Superior temporal gyrus (tissue), 1 donor: ENCODE data around the gene WDR27.
"Not testable (repeated sequence)": the region's sequence is repeated elsewhere in the genome, so short reads cannot be mapped to it uniquely, and the experiment has no call there.

ENCODE experiments used
- DNase-seq: peaks from one replicate; pipeline ENCODE4 v3.0.0-alpha.2; 2016; ENCODE audit errors: extremely low spot score

WDR27 gene

DNA sequence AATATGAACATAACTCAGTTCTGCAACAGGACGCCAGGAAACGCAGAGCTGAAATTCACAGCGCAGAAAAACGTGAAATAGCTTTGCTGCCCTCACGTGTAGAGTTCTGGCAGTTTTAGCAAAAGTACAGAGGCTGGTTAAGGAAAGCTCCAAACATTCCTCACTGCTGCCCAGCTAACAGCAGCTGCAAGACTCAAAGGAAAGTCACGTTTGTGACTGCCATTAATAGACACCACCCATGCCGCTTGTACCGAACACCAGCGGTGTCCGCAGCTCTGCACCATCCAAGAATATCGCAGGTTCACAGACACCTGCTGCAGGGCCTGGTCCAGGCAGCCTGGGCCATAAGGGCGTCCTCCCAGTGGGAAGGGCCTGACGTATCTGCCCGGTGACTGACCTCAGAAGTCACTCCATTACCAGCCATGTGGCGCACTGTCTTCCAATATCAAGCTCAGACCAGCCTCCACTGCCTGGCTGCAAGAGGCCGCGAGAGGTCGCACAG is 61.4 kb downstream of the WDR27 start:
- DNase-seq, result peak; percentile 25

- DNase-seq, result no peak
Measured at GRCh38 chr6:169639653-169640278, 62.1 kb downstream of the WDR27 start.

DNA sequence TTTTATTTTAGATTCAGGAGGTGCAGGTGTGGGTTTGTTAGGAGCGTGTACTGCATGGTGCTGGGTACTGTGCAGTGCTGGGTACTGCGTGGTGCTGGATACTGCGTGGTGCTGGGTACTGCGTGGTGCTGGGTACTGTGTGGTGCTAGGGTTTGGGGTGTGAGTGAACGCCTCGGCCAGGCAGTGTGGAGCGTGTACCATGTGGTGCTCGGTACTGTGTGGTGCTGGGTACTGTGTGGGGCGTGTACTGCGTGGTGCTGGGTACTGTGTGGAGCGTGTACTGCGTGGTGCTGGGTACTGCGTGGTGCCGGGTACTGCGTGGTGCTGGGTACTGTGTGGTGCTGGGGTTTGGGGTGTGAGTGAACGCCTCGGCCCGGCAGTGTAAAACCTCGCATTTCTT is 62.9 kb downstream of the WDR27 start:
- DNase-seq, result no peak

- no peak for DNase-seq
Measured at GRCh38 chr6:169638388-169638787, 63.4 kb downstream of the WDR27 start.

GRCh38 chr6:169635345-169635744 is 66.5 kb downstream of the WDR27 start:
- no peak for DNase-seq

DNA sequence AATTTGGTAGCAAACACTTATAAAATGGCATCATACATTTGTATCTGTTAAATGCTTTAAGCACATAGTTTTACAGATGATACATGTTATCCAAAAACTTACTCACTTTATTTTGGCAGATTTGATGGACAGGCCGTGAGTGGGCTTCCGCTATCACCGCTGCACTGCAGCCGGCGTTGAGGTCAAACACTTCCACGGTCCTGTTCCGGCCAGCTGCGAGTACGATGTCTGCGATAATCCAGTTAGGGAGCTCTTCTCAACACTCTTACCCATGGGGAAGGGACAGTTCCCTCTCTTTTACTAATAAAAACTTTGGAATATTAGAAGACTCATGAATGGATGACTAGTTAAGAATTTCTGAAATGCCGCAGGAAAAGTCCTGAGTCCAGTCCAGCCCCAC is 69.0 kb downstream of the WDR27 start:
- DNase-seq, result no peak

DNA sequence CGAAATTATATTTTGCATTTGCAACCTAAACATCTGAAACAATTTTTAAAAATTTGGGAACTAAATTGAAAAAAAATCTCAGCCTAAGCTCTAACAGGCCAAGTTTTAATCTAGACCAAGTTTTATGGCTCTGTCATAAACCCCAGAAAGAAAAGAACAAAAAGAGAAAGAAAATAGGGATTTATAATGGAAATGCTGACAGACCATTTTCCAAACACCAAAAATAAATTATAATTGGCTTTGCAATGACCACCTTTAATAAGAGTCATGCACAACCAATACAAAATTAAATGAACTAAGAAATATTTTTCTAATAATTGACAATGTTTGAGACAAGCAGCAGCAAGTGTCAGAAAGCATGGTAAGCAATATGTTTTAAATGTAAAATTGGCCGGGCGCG is 72.6 kb downstream of the WDR27 start:
- DNase-seq, result no peak

DNA sequence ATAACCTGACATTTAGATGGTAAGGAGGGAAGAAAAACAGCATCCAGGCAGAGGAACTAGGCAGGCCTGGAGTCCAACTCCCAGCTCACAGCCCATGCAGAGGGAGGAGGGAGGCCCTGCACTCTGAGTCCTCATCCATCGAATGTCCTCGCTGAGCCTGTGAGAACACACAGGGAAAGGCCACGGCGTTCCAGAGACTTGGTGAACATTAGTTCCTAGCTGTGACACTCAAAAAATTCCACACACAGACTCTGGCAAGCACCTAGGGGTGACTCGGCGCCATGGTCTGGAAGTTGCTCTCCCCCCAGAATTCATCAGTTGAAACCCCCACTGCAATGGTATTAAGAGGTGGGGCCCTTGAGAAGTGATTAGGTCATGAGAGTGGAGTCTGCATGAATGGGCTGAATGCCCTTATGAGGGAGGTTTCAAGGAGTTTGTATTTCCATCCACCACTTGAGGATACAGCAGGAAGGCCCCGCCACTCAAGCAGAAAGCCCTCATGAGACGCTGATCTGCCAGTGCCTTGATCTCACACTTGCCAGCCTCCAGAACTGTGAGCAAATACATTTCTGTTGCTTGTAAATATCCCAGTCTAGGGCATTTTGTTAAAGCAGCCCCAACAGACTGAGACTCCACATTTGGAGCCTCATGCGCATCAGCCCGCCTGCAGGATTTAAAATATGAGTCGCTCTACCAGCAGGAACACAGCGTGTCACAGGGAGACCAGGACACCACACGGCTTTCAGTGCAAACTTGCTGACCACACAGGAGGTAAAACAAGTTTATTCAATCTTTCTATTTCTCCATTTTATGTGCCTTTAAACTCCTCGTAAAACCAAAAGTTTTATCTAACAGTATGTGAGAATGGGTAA is 73.9 kb downstream of the WDR27 start:
- no peak for DNase-seq

- no peak for DNase-seq
Measured at GRCh38 chr6:169626649-169627048, 75.2 kb downstream of the WDR27 start.

- DNase-seq, result no peak
Measured at GRCh38 chr6:169626169-169626568, 75.7 kb downstream of the WDR27 start.

DNA sequence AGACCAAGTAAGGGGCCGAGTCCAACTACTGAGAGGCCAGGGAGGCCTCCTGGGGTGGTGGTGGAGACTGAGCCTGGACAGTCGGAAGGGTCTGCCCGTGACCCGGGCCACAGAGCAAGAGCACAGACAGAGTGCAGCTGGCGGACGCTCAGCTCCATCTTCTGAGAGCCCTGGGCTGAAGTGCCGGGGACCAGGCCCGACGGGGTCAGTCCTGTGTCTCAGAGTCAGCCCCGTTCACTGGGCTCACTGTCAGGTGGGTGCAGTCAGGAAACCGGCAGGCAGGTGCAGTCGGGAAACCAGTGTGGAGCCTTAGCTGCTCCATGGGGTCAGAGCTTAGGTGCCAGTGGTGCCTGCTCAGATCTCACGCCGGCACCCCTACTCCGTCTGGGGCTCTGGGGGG is 76.5 kb downstream of the WDR27 start:
- DNase-seq, result no peak

DNA sequence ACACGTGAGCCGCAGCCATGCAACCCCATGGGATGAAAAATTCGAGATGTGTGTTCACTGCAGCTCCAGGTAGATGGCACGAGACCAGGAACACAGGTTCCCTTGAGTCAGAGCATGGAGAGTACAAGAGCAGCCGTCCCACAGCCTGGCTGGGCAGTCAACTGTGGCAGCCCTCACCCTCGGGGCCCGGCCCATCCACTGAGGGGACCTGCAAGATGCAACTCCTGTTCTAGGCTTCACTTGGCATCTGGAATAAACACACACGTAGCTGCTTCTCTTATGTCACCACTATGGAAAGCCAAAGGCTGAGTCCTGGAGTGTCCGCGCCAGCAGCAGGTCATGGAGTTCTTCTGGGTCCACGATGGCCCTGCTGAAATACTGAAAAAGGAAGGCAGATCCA is 77.0 kb downstream of the WDR27 start:
- no peak for DNase-seq

GRCh38 chr6:169623975-169624374 is 77.9 kb downstream of the WDR27 start:
- no peak for DNase-seq

DNA sequence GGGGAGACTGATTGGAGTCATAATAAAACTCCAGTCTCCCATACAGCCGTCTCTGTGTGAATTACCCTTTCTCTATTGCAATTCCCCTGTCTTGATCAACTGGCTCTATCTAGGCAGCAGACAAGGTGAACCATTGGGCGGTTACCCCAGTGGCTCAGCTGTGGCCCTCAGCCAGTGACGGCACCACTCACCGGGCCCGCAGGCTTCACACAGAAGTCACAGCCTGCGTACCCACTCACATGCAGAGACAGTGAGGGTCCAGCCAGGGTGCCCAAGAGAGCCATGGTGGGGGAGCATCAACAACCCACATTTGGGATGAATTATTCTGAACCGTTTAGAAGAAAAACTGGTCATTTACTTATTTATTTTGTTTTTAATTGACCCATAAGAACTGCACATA is 78.5 kb downstream of the WDR27 start:
- DNase-seq, result no peak

GRCh38 chr6:169622618-169623017 is 79.2 kb downstream of the WDR27 start:
- no peak for DNase-seq

- DNase-seq, result no peak
Measured at GRCh38 chr6:169621311-169621710, 80.5 kb downstream of the WDR27 start.

DNA sequence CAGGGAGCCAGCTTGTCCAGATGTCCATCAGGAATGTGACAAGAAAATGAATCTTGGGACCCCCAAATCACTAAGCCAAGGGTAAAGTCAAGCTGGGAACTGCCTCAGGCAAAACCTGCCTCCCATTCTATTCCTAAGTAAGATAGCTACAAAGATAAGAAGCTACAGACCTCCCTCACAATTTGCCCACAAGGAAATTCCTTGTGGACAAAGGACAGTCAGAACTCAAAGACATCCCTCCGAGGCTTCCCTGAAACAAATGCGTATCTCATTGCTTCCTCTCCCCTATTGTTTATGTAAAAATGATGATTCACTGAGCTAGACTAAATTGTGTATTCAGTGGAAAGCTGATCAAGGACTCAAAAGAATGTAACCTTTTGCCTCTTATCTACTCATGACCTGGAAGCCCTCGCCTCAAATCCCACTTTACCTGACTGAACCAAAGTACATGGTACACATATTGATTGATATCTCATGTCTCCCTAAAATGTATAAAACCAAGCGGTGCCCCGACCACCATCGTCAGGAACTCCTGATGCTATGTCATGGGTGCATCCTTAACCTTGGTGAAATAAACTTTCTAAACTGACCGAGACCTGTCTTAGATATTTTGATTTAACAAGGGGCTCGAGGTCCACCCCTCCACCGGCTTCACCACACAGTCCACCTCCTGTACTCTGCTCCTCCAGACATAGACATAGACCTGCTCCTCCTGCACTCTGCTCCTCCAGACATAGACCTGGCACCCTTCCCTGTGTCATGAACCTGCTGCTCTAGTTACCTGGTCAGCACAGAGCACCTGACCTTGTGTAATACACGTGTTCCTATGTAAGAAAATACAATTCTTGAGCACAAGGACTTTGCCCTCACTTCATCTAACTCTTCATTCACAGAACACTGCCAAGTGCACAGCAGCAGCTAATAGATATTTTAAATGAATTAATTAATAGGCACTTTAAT is 81.4 kb downstream of the WDR27 start:
- DNase-seq, result no peak

- no peak for DNase-seq
Measured at GRCh38 chr6:169619650-169620049, 82.2 kb downstream of the WDR27 start.

DNA sequence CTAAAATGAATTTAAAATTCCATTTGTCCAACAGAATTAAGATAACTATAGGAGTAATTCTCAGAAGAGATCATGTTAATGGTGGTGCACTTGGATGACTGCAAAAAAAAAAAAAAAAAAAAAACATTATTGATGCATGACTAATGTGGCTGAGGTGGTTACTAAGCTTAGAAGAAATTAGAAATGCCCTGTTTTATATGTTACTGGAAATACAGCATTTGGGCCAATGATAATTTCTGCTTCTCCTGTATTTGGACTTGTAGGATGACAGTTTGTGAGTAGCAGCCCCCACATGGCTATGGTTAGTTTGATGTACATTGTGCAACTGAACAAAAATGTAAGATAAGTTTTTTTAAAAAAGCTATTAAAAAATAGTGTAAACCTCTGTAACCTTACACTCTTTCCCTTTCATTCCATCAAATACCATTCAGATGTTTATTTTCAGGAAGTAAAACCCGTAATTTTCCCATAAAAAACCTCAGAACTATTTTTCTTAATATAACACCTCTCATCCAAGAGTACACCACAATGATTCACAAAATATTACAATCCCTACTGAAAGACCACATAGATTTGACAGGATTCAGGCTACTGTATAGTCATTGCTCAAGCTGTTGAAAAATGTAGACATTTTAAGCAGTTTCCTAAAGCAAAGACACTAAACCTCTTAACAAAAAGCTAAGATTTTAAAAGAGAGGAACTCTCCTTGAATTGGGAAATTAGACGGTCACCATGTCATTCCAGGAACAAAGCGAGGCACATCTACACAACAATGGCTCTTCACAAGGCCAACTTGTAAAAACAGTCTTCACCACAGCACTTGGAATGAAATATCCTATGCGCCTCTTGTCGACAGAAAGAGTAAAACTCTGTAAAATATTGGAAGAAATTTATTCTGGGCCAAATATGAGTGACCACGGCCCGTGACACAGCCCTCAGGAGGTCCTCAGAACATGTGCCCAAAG is 83.0 kb downstream of the WDR27 start:
- no peak for DNase-seq

DNA sequence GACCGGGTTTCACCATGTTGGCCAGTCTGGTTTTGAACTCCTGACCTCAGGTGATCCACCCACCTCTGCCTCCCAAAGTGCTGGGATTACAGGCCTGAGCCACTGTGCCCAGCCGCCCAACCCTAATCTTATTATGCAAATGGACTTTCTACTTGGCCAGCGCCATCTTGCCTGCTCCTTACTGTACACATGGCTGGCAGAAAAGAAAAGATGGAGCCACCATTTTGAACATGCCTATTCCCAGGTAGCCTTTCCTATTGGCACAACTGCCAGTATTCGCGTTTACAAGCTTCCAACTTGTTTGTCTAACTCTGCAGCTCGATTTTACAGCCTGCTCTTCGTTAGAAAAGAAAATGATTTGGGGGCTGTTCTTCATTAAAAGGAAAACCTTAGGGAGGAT is 84.3 kb downstream of the WDR27 start:
- no peak for DNase-seq

- DNase-seq, result not testable (repeated sequence)
Measured at GRCh38 chr6:169608609-169609008, 93.2 kb downstream of the WDR27 start.
